HepG2 (cell line): ENCODE measurements around the gene SPAG9. TPM values are rescaled to one million over a fixed set of nuclear protein-coding genes. Genes with fewer than 3 reads are reported as not detected.
A peak's percentile ranks its signal among the peaks of the same experiment; 100 is the strongest.

ENCODE experiments used
- FOXC1 ChIP-seq: sonication (generic); formaldehyde crosslinking; IDR thresholded peaks from 2 replicates; pipeline ENCODE4 v1.8.0; 2022; ENCODE audit warnings: mild to moderate bottlenecking, missing genetic modification reagents, borderline replicate concordance
- GLMP ChIP-seq: sonication (generic); formaldehyde crosslinking; IDR thresholded peaks from 2 replicates; pipeline ENCODE4 v1.9.0; 2021; ENCODE audit warnings: missing genetic modification reagents, mild to moderate bottlenecking, borderline replicate concordance
- GPN1 ChIP-seq: sonication (generic); formaldehyde crosslinking; IDR thresholded peaks from 2 replicates; pipeline ENCODE4 v1.5.1; 2020; ENCODE audit warnings: missing genetic modification reagents, borderline replicate concordance
- IKZF4 ChIP-seq: sonication (generic); formaldehyde crosslinking; IDR thresholded peaks from 2 replicates; pipeline ENCODE4 v1.5.1; 2020; ENCODE audit warnings: borderline replicate concordance, mild to moderate bottlenecking, low read depth, missing genetic modification reagents; ENCODE audit errors: not compliant biosample characterization
- PAXIP1 ChIP-seq: sonication (generic); formaldehyde crosslinking; conservative IDR thresholded peaks from 2 replicates; pipeline ENCODE4 v1.4.0; 2020; ENCODE audit warnings: mild to moderate bottlenecking, missing genetic modification reagents, moderate library complexity
- PHB2 ChIP-seq: fragments of 450-650 bp; IDR thresholded peaks from 2 replicates; pipeline ENCODE4 v1.6.1; 2018; ENCODE audit not compliant: partially characterized antibody
- POLR2A ChIP-seq, 2 experiments: IDR thresholded peaks; 2 replicates each; pipeline ENCODE4 v1.6.1; 2011; ENCODE audit warnings: low read depth in 2 of 2, low read length in 2 of 2, mild to moderate bottlenecking in 1 of 2, moderate library complexity in 1 of 2; ENCODE audit not compliant: insufficient read depth in 1 of 2
- SOX5 ChIP-seq: IDR thresholded peaks from 2 replicates; pipeline ENCODE4 v1.6.1; 2016; ENCODE audit warnings: borderline replicate concordance
- ZHX1 ChIP-seq: sonication (generic); formaldehyde crosslinking; IDR thresholded peaks from 2 replicates; pipeline ENCODE4 v1.8.1; 2022; ENCODE audit warnings: low read depth, mild to moderate bottlenecking, missing genetic modification reagents
- ZNF350 ChIP-seq: sonication (generic); formaldehyde crosslinking; IDR thresholded peaks from 2 replicates; pipeline ENCODE4 v1.4.0; 2020; ENCODE audit warnings: mild to moderate bottlenecking, low read depth, missing genetic modification reagents, borderline replicate concordance
- ZNF691 ChIP-seq: sonication (generic); formaldehyde crosslinking; IDR thresholded peaks from 2 replicates; pipeline ENCODE4 v1.4.0; 2020; ENCODE audit warnings: missing genetic modification reagents, low read depth, mild to moderate bottlenecking, borderline replicate concordance
- ZNF776 ChIP-seq: sonication (generic); formaldehyde crosslinking; IDR thresholded peaks from 2 replicates; pipeline ENCODE4 v1.4.0; 2020; ENCODE audit warnings: mild to moderate bottlenecking, missing genetic modification reagents
- polyA plus RNA-seq, 8 experiments: library from polyadenylated mRNA; depleted of rRNA in 3 of 8; stranded (reverse) in 7 of 8; unstranded in 1 of 8; fragments of >200 nt; fragmentation: Illumina TruSeq in 4 of 8; extraction: Trizol in 4 of 8; gene quantifications; 2 replicates each; pipeline versions ENCODE4 v1.2.1 to v1.2.3, GENCODE V29; 2011 to 2016; ENCODE audit warnings: low read depth in 4 of 8, missing spikeins in 1 of 8, mixed read lengths in 1 of 8; ENCODE audit not compliant: insufficient read depth in 1 of 8
- total RNA-seq, 5 experiments: library from RNA; depleted of rRNA; stranded (reverse); fragments of >200 nt; fragmentation: Illumina TruSeq; extraction: Trizol; gene quantifications; 2 replicates each; pipeline ENCODE4 v1.2.3, GENCODE V29; 2016; ENCODE audit warnings: low read depth in 1 of 5
- TF ChIP-seq, protein P1 (sequence below): sonication (generic); formaldehyde crosslinking; IDR thresholded peaks from 2 replicates; pipeline ENCODE4 v1.4.0; 2020; ENCODE audit warnings: mild to moderate bottlenecking, missing genetic modification reagents, borderline replicate concordance

Gene SPAG9
- total and polyA plus RNA-seq, 2 of the 13 experiments (the other 11 are each of a cell fraction or from before 2014, with no cell fraction given): 43.2 to 78.6 TPM

GRCh38 chr17:51121620-51122472 is 1.2 kb upstream of the SPAG9 start (continued):
- TF ChIP-seq GLMP (CRISPR knock-in tag) (no peak), ZNF691 (CRISPR knock-in tag) (0 out of 2 replicates have a peak, but pooled peaks have one; percentile 32), ZNF350 (CRISPR knock-in tag) (no peak), PAXIP1 (CRISPR knock-in tag) (peak; percentile 28; the same call in 1 of the 2 replicates), POLR2A (IDR thresholded peaks at IDR 0.05; ENCODE audit: insufficient read depth in 1 of 2, low read depth in 2 of 2, low read length in 2 of 2) (peak; percentile 80 to 90), SOX5 (CRISPR knock-in tag) (peak; percentile 66; the same call in 1 of the 2 replicates), PHB2 (no peak), FOXC1 (CRISPR knock-in tag) (no peak), IKZF4 (CRISPR knock-in tag) (no peak), ZHX1 (CRISPR knock-in tag) (no peak), ZNF776 (CRISPR knock-in tag) (no peak), GPN1 (no peak)
- TF ChIP-seq, protein P1, sequence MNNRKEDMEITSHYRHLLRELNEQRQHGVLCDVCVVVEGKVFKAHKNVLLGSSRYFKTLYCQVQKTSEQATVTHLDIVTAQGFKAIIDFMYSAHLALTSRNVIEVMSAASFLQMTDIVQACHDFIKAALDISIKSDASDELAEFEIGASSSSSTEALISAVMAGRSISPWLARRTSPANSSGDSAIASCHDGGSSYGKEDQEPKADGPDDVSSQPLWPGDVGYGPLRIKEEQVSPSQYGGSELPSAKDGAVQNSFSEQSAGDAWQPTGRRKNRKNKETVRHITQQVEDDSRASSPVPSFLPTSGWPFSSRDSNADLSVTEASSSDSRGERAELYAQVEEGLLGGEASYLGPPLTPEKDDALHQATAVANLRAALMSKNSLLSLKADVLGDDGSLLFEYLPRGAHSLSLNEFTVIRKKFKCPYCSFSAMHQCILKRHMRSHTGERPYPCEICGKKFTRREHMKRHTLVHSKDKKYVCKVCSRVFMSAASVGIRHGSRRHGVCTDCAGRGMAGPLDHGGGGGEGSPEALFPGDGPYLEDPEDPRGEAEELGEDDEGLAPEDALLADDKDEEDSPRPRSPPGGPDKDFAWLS: no peak
